ENCODE data around the gene RMND1.

DNA sequence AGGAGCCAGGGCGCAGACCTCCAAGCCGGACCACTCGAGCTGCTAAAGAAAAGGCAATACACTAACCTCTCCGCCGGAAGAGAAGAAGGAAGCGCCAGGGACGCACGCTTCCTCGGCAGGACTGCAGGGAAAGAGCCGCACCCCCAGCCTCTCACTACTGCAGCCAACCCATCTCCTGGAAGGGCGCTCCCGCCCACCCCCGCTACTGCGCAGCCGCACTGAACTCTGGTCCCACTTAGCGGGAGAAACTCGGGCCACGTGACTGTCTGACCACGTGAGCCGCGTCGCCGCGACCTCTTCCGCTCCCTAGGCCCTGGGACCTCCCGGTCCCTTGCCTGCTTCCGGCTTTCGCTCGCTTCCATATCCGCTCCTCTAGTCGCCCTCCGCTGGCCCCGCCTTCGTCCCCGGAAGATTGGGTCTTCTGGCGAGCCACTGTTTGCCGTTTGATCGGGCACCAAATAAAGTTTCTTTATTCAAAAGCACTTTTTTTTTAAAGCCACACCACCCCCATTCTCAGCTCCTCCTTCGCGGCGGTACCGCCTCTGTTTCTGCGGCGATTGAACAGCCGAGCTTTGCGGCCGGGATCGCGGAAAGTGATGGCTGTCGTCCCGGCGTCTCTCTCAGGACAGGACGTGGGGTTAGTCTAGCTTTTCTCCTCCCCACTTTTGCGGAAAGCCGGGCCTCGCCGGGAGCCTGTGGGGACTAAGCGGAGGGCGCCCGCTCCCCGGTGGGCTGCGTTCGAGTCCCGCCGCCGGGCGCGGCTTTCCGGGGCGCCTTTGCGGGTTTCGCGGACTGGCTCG lies at the start of gene RMND1:
- TF ChIP-seq, protein P1, sequence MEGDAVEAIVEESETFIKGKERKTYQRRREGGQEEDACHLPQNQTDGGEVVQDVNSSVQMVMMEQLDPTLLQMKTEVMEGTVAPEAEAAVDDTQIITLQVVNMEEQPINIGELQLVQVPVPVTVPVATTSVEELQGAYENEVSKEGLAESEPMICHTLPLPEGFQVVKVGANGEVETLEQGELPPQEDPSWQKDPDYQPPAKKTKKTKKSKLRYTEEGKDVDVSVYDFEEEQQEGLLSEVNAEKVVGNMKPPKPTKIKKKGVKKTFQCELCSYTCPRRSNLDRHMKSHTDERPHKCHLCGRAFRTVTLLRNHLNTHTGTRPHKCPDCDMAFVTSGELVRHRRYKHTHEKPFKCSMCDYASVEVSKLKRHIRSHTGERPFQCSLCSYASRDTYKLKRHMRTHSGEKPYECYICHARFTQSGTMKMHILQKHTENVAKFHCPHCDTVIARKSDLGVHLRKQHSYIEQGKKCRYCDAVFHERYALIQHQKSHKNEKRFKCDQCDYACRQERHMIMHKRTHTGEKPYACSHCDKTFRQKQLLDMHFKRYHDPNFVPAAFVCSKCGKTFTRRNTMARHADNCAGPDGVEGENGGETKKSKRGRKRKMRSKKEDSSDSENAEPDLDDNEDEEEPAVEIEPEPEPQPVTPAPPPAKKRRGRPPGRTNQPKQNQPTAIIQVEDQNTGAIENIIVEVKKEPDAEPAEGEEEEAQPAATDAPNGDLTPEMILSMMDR (IDR thresholded peaks at IDR 0.05), result no peak
- TF ChIP-seq ZFX (IDR thresholded peaks at IDR 0.05; ENCODE audit: borderline replicate concordance), result no peak
